Measurements from ENCODE around the gene GNAS. TPM values are rescaled to one million over a fixed set of nuclear protein-coding genes. Genes with fewer than 3 reads are reported as not detected.
"Not testable (repeated sequence)": the region's sequence is repeated elsewhere in the genome, so short reads cannot be mapped to it uniquely, and the experiment has no call there.

GNAS gene
- total RNA-seq, 1 donor from 2014 or later = 663 TPM

DNA sequence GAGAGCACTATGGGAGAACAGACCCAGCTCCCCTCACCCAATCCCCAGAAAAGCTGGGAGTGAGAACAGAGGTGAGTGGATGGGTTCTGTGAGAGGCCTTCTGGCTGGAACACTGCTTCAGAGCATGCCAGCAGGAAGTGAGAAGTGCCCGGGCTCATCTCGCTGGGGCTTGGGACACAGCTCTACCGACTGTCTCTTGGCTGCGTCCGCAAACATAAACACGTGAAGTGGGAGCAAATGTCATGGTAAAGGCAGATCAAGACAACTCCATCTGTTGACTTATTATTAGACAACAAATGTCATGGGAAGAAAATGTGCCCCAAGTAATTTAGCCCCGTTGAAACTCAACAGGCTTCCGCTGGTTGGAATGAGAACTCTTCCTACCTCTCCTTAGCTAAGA, 27.7 kb upstream of the GNAS start:
- no peaks in the 10 kb centered on the region for H3K27me3 ChIP-seq
- no peaks in the 10 kb centered on the region for H3K9me3 ChIP-seq
- intact Hi-C loops (cut with DNase I) = no loop called here
- no peak overlapping the region for H3K4me3 ChIP-seq
- no peak overlapping the region for H3K27ac ChIP-seq
- DNase-seq (ENCODE audit: low spot score in 2 of 2) = no peak
- TF ChIP-seq, protein P1, sequence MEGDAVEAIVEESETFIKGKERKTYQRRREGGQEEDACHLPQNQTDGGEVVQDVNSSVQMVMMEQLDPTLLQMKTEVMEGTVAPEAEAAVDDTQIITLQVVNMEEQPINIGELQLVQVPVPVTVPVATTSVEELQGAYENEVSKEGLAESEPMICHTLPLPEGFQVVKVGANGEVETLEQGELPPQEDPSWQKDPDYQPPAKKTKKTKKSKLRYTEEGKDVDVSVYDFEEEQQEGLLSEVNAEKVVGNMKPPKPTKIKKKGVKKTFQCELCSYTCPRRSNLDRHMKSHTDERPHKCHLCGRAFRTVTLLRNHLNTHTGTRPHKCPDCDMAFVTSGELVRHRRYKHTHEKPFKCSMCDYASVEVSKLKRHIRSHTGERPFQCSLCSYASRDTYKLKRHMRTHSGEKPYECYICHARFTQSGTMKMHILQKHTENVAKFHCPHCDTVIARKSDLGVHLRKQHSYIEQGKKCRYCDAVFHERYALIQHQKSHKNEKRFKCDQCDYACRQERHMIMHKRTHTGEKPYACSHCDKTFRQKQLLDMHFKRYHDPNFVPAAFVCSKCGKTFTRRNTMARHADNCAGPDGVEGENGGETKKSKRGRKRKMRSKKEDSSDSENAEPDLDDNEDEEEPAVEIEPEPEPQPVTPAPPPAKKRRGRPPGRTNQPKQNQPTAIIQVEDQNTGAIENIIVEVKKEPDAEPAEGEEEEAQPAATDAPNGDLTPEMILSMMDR (IDR thresholded peaks at IDR 0.05) = no peak
- H3K36me3 ChIP-seq = no peaks in the 10 kb centered on the region
- no peaks in the 10 kb centered on the region for H3K4me1 ChIP-seq

DNA sequence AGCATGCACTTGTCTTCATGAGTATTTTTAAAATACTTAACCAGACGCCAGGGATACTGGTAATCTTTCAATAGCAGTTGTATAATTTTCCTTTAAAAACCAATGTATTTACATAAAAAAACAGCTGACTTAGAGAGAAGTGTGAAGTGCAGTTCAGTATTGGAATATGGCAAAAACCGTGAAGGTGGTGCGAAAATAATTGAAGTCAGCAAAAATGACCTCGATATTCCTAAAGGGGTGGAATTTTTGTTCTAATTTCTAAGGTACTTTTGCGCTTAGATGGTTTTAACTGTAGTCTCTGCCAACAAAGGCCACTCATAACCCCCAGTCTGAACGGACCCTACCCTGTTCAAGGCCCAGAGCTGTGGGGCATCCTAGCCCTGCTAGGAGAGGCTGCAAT, 27.1 kb upstream of the GNAS start:
- Histone ChIP-seq H3K27ac (no peak overlapping the region), H3K27me3 (no peaks in the 10 kb centered on the region), H3K4me3 (no peak overlapping the region), H3K4me1 (no peaks in the 10 kb centered on the region), H3K36me3 (no peaks in the 10 kb centered on the region), H3K9me3 (no peaks in the 10 kb centered on the region)
- DNase-seq (ENCODE audit: low spot score in 2 of 2) = no peak
- intact Hi-C loops (cut with DNase I) = no loop called here
- TF ChIP-seq, protein P1 (IDR thresholded peaks at IDR 0.05) = no peak

DNA sequence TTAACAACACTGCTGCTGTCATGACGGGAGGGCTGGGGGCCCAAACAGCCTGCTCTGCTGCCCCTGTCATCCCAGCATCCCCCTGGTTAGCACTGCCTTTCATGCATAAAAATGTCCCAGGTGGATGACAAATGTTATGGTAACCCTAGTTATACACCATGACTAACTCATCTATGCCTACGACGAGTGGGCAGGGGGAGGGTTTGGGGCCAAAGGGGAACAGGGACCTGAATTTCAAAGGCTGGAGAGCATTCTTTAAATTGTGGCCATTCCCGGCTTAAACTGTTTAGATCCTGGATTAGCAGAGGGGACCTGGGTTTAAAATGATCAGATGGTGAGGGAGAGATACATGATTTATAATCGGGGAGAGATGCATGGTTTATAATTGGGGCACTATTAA, 26.2 kb upstream of the GNAS start:
- Histone ChIP-seq H3K4me1 (no peaks in the 10 kb centered on the region), H3K9me3 (no peaks in the 10 kb centered on the region), H3K36me3 (no peaks in the 10 kb centered on the region), H3K27me3 (no peaks in the 10 kb centered on the region), H3K27ac (no peak overlapping the region), H3K4me3 (no peak overlapping the region)
- no peak for DNase-seq (ENCODE audit: low spot score in 2 of 2)
- intact Hi-C loops (cut with DNase I) = no loop called here
- TF ChIP-seq, protein P1 (IDR thresholded peaks at IDR 0.05) = no peak

DNA sequence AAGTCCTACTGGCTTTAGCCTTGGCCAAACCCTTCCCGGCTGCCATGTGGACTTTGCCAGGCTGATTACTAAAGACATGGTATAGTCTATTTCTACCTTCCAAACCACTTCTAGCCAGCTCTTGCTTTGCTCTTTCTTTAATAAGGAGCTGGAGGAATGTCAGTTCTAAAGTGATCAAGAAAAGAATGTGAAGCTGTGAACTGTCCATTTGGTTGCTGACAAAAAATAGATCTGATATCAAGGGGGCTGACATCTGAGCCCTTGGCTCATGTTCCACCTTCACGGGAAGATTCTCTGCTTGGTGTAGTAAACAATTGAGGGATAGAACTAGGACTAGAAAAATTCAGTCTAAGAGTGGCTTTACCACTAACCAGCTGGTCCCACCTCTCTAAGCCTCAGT, 24.4 kb upstream of the GNAS start:
- intact Hi-C loops (cut with DNase I) = no loop called here
- TF ChIP-seq, protein P1 (IDR thresholded peaks at IDR 0.05) = no peak

DNA sequence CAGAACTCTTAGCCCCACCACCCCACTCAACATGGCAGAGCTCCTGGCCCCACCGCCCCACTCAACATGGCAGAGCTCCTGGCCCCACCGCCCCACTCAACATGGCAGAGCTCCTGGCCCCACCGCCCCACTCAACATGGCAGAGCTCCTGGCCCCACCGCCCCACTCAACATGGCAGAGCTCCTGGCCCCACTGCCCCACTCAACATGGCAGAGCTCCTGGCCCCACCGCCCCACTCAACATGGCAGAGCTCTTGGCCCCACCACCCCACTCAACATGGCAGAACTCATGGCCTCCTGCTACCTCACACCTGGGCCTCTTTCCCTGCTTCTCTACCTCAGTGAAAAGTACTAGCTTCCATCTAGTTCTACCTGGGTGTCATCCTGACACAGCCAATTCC, 23.7 kb upstream of the GNAS start:
- H3K27me3 ChIP-seq; H3K9me3 ChIP-seq; intact Hi-C loops (cut with DNase I); DNase-seq (ENCODE audit: low spot score in 2 of 2); H3K4me1 ChIP-seq; H3K4me3 ChIP-seq; H3K36me3 ChIP-seq: not testable (repeated sequence)
- H3K27ac ChIP-seq = peak overlapping the region in 1 of 2 donors; percentile 71

More for the DNA sequence above, 24.4 kb upstream of the GNAS start:
- no peak overlapping the region for H3K4me3 ChIP-seq
- H3K27me3 ChIP-seq = no peaks in the 10 kb centered on the region
- no peaks in the 10 kb centered on the region for H3K9me3 ChIP-seq
- peak overlapping the region in 1 of 2 donors; percentile 71 for H3K27ac ChIP-seq
- H3K36me3 ChIP-seq = no peaks in the 10 kb centered on the region
- H3K4me1 ChIP-seq = no peaks in the 10 kb centered on the region
- DNase-seq (ENCODE audit: low spot score in 2 of 2) = no peak

DNA sequence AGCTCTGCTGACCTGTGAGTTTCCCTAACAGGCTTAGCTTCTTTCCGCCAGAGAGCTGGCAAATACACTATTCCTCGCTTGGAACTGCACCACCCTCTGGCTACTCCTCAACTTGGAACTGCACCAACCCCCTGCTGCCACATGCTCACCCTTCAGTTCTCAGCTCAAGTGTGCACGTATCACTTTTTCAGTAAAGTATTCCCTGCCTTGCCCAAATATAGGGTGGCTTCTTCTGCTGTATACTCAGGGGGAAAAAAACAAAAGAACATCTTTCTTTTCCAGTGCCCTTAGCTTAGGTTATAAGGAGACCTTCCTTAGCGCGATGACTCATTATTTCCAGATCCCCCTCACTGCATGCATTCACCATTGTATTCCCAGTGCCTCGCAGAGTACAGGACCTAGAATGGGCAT, 23.0 kb upstream of the GNAS start:
- Histone ChIP-seq H3K4me3 (peak overlapping the region in 1 of 2 donors; percentile 16), H3K36me3 (no peaks in the 10 kb centered on the region), H3K9me3 (no peaks in the 10 kb centered on the region), H3K27ac (peak overlapping the region in 1 of 2 donors; percentile 71), H3K27me3 (no peaks in the 10 kb centered on the region), H3K4me1 (no peaks in the 10 kb centered on the region)
- TF ChIP-seq, protein P1 (IDR thresholded peaks at IDR 0.05) = no peak
- no peak for DNase-seq (ENCODE audit: low spot score in 2 of 2)
- intact Hi-C loops (cut with DNase I) = no loop called here

Data from ascending aorta (tissue), 2 donors.